ENCODE results near the gene MPO. TPM values are rescaled to one million over a fixed set of nuclear protein-coding genes. Genes with fewer than 3 reads are reported as not detected.

The MPO gene
- total RNA-seq, 1 experiment from 2014 or later, result not detected

DNA sequence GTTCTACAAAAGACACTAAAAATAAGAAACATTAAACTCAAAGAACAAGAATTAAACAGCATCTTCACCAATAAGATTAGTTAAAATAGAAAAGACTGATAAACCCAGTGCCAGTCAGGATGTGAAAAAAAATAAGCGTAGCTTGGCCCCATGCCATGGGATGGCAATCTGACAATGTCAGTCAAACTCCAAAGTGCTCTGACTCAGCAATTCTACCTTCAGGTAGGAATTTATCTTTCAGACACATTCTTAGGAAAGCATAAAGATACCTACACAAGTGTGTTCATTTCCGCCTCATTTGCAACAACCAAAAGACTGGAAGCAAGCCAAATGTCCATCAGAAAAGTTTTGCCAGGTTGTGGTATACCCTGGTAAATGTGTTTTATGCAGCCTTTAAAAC lies 9.1 kb upstream of the MPO start:
- TF ChIP-seq, protein P1, sequence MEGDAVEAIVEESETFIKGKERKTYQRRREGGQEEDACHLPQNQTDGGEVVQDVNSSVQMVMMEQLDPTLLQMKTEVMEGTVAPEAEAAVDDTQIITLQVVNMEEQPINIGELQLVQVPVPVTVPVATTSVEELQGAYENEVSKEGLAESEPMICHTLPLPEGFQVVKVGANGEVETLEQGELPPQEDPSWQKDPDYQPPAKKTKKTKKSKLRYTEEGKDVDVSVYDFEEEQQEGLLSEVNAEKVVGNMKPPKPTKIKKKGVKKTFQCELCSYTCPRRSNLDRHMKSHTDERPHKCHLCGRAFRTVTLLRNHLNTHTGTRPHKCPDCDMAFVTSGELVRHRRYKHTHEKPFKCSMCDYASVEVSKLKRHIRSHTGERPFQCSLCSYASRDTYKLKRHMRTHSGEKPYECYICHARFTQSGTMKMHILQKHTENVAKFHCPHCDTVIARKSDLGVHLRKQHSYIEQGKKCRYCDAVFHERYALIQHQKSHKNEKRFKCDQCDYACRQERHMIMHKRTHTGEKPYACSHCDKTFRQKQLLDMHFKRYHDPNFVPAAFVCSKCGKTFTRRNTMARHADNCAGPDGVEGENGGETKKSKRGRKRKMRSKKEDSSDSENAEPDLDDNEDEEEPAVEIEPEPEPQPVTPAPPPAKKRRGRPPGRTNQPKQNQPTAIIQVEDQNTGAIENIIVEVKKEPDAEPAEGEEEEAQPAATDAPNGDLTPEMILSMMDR (conservative IDR thresholded peaks at IDR 0.05), result no peak
- WGBS (ENCODE audit: extremely low coverage, insufficient read length, low lambda C conversion rate), result no CpG with 5 or more reads among the region's 2 CpGs

More for the DNA sequence above, 9.1 kb upstream of the MPO start:
- Histone ChIP-seq H3T11ph (ENCODE audit: low read length) (peak overlapping the region; percentile 36), H2BK20ac (ENCODE audit: low read depth, low read length, poor library complexity, severe bottlenecking) (no peak overlapping the region), H2BK120ac (ENCODE audit: low read depth, low read length, poor library complexity, severe bottlenecking) (no peak overlapping the region), H3K23ac (ENCODE audit: insufficient read length, low read depth, low read length) (no peak overlapping the region), H2AFZ (ENCODE audit: low read length) (no peak overlapping the region), H3K27me3 (ENCODE audit: insufficient read depth, low read length) (no peaks in the 10 kb centered on the region), H3K14ac (ENCODE audit: insufficient read depth, low read length) (no peak overlapping the region), H3K79me2 (ENCODE audit: insufficient read depth, low read length) (no peaks in the 10 kb centered on the region), H2BK12ac (ENCODE audit: insufficient read length, low read depth, low read length) (no peak overlapping the region), H3K18ac (ENCODE audit: insufficient read length, low read depth, low read length) (no peak overlapping the region), H3K4ac (ENCODE audit: low read depth, low read length) (no peak overlapping the region), H3K4me2 (ENCODE audit: insufficient read depth, insufficient read length, low read length) (no peak overlapping the region), H4K20me1 (ENCODE audit: control insufficient read depth, insufficient read depth, insufficient read length) (no peaks in the 10 kb centered on the region), H3K4me1 (ENCODE audit: insufficient read depth, low read length) (no peaks in the 10 kb centered on the region), H2BK15ac (ENCODE audit: low read depth, low read length) (no peak overlapping the region), H3K23me2 (ENCODE audit: insufficient read length, low read depth, low read length, poor library complexity, severe bottlenecking) (no peaks in the 10 kb centered on the region), H4K5ac (ENCODE audit: insufficient read length, low read depth, low read length) (no peak overlapping the region), H4K91ac (ENCODE audit: insufficient read length, low read depth, low read length) (no peak overlapping the region), H2AK5ac (ENCODE audit: insufficient read length, low read length) (no peak overlapping the region), H4K8ac (replicated peaks; ENCODE audit: insufficient read length, low read depth, low read length) (no peak overlapping the region), H3K56ac (ENCODE audit: insufficient read length, low read depth, low read length) (no peak overlapping the region), H3K27ac (ENCODE audit: insufficient read length, low read depth, low read length) (no peak overlapping the region), H3K79me1 (ENCODE audit: insufficient read depth, low read depth, low read length, poor library complexity, severe bottlenecking) (no peaks in the 10 kb centered on the region), H2BK5ac (ENCODE audit: insufficient read length, low read length) (no peak overlapping the region), H3K9ac (ENCODE audit: extremely low read depth, insufficient read length, low read length) (no peak overlapping the region), H3K9me3 (ENCODE audit: control insufficient read depth, low read depth, low read length) (no peaks in the 10 kb centered on the region)
- DNase-seq, result no peak
- no peak overlapping the region; a peak in 1 of 7 replicates for H3K27ac Mint-ChIP-seq
- peaks cover 4 to 12% of the 10 kb centered on the region in 2 experiments for H3K4me1 Mint-ChIP-seq
- peaks cover 3% of the 10 kb centered on the region; the same call in 1 of the 2 replicates for H3K27me3 Mint-ChIP-seq (ENCODE audit: low read depth)
- H3K9me3 Mint-ChIP-seq, result no peaks in the 10 kb centered on the region
- H3K4me3 Mint-ChIP-seq, result no peak overlapping the region
- no peaks in the 10 kb centered on the region; a peak in 1 of 7 replicates for H3K36me3 Mint-ChIP-seq (ENCODE audit: insufficient read depth in 1 of 3, low read depth in 3 of 3)
